Neural cell (in vitro differentiated cells): ENCODE results near the gene RAF1.

ENCODE experiments used
- EP300 ChIP-seq: fragments of 450-650 bp; conservative IDR thresholded peaks from 2 replicates; pipeline ENCODE4 v1.6.1; 2014; ENCODE audit warnings: antibody characterized with exemption, mild to moderate bottlenecking, moderate library complexity; ENCODE audit not compliant: poor library complexity, severe bottlenecking
- POLR2AphosphoS5 ChIP-seq: IDR thresholded peaks from 2 replicates; pipeline ENCODE4 v1.6.1; 2012
- RAD21 ChIP-seq: fragments of 450-650 bp; conservative IDR thresholded peaks from 2 replicates; pipeline ENCODE4 v1.6.1; 2014; ENCODE audit warnings: antibody characterized with exemption, mild to moderate bottlenecking, moderate library complexity
- TAF1 ChIP-seq: IDR thresholded peaks from 2 replicates; pipeline ENCODE4 v1.6.1; 2012; ENCODE audit warnings: low read depth
- TF ChIP-seq, protein P1 (sequence below): fragments of 450-650 bp; IDR thresholded peaks from 2 replicates; pipeline ENCODE4 v1.5.1; 2014; ENCODE audit warnings: antibody characterized with exemption, mild to moderate bottlenecking, moderate library complexity; ENCODE audit not compliant: poor library complexity, severe bottlenecking

DNA sequence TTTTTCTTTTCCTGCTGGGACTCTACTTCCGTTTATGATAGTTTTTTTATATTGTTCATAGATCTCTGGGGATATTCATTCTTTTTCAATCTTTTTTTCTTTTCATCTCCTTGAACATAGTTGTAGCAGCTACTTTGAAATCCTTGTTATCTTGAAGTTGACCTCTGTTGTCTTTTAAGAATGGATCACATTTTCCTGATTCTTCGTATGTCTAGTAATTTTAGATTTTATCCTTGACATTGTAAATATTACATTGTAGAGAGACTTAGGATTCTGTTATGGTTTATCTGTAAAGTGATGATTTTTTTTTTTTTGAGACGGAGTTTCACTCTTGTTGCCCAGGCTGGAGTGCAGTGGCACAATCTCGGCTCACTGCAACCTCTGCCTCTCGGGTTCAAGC, 86.5 kb downstream of the RAF1 start:
- TF ChIP-seq, protein P1, sequence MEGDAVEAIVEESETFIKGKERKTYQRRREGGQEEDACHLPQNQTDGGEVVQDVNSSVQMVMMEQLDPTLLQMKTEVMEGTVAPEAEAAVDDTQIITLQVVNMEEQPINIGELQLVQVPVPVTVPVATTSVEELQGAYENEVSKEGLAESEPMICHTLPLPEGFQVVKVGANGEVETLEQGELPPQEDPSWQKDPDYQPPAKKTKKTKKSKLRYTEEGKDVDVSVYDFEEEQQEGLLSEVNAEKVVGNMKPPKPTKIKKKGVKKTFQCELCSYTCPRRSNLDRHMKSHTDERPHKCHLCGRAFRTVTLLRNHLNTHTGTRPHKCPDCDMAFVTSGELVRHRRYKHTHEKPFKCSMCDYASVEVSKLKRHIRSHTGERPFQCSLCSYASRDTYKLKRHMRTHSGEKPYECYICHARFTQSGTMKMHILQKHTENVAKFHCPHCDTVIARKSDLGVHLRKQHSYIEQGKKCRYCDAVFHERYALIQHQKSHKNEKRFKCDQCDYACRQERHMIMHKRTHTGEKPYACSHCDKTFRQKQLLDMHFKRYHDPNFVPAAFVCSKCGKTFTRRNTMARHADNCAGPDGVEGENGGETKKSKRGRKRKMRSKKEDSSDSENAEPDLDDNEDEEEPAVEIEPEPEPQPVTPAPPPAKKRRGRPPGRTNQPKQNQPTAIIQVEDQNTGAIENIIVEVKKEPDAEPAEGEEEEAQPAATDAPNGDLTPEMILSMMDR = no peak
- TF ChIP-seq RAD21 (no peak), POLR2AphosphoS5 (no peak), TAF1 (no peak), EP300 (no peak)
